ENCODE results near the gene TP53RK.

The TP53RK gene

DNA sequence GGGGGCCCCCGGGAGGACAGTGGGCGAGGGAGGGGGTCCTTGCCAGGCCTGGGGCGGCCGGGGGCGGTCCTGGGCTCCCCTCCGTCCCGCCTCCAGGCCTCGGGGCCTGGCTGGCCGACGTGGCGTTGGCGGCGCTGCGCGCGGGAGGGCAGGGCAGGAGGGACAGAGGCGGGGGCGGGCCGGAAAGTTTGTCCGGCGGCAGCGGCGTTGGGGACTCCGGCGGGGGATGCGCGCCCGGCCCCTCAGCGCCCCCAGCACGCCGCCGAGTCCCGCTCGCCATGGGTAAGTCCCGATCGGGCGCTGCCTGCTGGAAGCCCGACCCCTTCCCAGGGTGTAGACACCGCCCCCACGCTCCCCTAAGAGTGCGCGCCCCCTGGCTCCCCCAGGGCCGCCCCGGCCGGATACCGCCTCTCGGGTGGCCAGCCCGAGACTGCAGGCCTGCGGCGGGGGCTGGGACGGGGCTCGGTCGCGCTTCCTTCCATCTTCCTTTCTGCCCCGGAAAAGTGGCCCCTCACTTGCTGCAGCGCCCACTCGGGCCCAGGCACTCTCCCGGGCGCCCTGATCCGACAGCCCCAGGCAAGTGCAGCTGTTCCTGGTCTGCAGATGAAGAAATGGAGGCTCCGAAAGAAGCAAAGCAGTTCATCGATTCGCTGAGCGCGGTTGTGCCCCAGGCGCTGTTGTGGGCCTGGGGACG is 20.4 kb upstream of the TP53RK start, which contains the start of gene SLC2A10:
Gene SLC2A10 (plus strand): TSS at position 191 of the 694 bp plus-strand sequence. CDS start 88 bp downstream, at position 279.
- H3K4me3 ChIP-seq (ENCODE audit: low read depth, low read length), result peak within 1 kb of the TSS; percentile 74
- DNase-seq, result peak; percentile 41
- TF ChIP-seq, protein P1, sequence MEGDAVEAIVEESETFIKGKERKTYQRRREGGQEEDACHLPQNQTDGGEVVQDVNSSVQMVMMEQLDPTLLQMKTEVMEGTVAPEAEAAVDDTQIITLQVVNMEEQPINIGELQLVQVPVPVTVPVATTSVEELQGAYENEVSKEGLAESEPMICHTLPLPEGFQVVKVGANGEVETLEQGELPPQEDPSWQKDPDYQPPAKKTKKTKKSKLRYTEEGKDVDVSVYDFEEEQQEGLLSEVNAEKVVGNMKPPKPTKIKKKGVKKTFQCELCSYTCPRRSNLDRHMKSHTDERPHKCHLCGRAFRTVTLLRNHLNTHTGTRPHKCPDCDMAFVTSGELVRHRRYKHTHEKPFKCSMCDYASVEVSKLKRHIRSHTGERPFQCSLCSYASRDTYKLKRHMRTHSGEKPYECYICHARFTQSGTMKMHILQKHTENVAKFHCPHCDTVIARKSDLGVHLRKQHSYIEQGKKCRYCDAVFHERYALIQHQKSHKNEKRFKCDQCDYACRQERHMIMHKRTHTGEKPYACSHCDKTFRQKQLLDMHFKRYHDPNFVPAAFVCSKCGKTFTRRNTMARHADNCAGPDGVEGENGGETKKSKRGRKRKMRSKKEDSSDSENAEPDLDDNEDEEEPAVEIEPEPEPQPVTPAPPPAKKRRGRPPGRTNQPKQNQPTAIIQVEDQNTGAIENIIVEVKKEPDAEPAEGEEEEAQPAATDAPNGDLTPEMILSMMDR (IDR thresholded peaks at IDR 0.05; ENCODE audit: low read depth, low read length, missing control alignments), result no peak
- H3K27ac ChIP-seq, result peak within 1 kb of the TSS; percentile 46
- H3K27me3 ChIP-seq (replicated peaks), result no peaks in the 10 kb centered on the region
- no peaks in the 10 kb centered on the region for H3K36me3 ChIP-seq (replicated peaks)
- in situ Hi-C loops (cut with HindIII; ENCODE audit: low pct_ligation_motif_present, low sequenced_read_pairs), result no loop called here

DNA sequence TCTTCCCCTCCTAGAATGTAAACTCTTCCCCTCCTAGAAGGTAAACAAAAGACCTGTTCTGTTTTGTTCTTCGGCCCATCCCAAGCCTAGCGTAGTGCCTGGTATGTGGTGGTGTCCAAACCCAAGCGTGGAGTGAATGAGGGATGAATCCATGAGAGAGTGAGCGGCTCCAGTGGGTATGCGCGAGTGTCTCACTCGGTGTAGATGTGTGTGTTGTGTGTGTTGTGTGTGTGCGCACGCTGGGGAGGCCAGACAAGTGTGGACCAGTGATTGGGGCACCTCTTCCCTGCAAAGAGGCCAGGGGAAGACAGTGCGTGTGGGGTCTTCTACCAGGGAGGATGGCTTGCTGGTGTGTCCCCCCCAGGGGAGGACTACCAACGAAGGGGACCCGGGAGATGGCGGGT is 19.8 kb upstream of the TP53RK start:
- no peak for DNase-seq
- H3K27ac ChIP-seq, result peak overlapping the region; percentile 46
- TF ChIP-seq, protein P1 (IDR thresholded peaks at IDR 0.05; ENCODE audit: low read depth, low read length, missing control alignments), result no peak
- H3K27me3 ChIP-seq (replicated peaks), result no peaks in the 10 kb centered on the region
- no peaks in the 10 kb centered on the region for H3K36me3 ChIP-seq (replicated peaks)
- peak overlapping the region; percentile 74 for H3K4me3 ChIP-seq (ENCODE audit: low read depth, low read length)
- in situ Hi-C loops (cut with HindIII; ENCODE audit: low pct_ligation_motif_present, low sequenced_read_pairs), result no loop called here

DNA sequence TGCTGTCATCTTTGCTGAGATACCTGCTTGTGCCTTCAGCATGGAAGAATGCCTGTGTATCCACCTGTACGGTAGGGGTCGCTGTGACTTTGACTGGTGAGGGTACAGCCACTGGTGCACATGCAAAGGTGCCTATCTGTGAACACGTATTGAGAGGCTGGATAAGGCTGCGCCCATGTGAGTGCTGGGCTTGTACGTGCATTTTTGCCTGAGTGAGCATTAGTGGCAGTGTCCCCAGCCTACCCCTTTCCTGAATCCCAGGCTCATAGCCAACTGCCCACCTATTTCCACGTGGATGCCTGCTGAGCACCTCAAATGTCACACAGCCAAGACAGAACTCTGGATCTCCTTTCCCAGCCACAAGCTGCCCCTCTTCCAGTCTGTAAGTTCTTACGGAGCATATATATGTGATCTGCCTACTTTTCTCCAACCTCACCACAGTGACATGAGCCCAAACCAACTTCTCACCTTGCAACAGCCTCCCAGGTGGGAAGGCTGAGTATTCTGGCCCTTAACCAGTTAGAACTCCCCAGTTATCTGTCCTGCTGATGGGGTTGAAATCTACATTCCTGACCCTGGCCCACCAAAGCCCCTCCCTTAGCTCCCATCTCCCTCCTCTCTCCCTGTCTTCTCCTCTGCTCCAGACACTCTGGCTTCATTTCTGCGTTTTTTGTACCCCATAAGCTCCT is 19.1 kb upstream of the TP53RK start:
- Histone ChIP-seq H3K4me3 (ENCODE audit: low read depth, low read length) (no peak overlapping the region), H3K27me3 (replicated peaks) (no peaks in the 10 kb centered on the region), H3K27ac (no peak overlapping the region), H3K36me3 (replicated peaks) (no peaks in the 10 kb centered on the region)
- in situ Hi-C loops (cut with HindIII; ENCODE audit: low pct_ligation_motif_present, low sequenced_read_pairs), result no loop called here
- TF ChIP-seq, protein P1 (IDR thresholded peaks at IDR 0.05; ENCODE audit: low read depth, low read length, missing control alignments), result peak; percentile 32
- DNase-seq, result no peak

DNA sequence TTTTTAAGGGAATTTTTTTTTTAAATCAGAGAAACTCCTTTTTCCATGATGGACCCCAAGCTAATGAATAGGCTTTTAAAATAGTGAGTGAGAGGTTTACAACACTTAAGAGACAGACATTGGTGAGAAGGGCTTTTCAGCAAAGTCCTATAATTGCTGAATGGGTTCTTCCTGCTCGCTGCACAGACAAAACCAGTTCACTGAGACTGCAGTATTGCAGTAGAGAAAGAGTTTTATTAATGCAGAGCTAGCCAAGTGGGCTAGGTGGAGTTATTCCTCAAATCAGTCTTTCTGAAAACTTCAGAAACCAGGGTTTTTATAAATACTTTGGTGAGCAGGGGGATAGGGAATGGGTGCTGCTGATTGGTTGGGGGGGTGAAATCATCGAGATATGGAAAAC is 17.0 kb upstream of the TP53RK start:
- in situ Hi-C loops (cut with HindIII; ENCODE audit: low pct_ligation_motif_present, low sequenced_read_pairs), result no loop called here
- Histone ChIP-seq H3K27ac (no peak overlapping the region), H3K27me3 (replicated peaks) (no peaks in the 10 kb centered on the region), H3K36me3 (replicated peaks) (no peaks in the 10 kb centered on the region), H3K4me3 (ENCODE audit: low read depth, low read length) (no peak overlapping the region)
- DNase-seq, result no peak
- TF ChIP-seq, protein P1 (IDR thresholded peaks at IDR 0.05; ENCODE audit: low read depth, low read length, missing control alignments), result no peak

DNA sequence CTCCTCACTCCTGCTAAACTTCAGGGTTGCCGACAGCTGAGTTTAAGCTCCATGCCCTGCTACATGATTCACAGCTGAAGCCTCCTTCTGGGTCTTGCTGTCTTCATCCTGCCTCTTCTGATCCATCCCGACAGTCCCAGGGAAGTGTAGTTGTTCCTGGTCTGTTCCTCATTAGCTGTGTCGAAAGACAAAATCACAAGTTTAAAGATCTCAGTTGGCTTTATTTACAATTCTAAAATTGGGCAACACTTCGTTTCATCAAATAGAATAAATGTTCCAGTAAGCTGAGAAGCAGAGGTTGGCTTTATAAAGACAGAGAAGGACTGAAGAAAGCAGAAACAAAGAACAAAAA is 16.1 kb upstream of the TP53RK start:
- TF ChIP-seq, protein P1 (IDR thresholded peaks at IDR 0.05; ENCODE audit: low read depth, low read length, missing control alignments), result no peak
- Histone ChIP-seq H3K4me3 (ENCODE audit: low read depth, low read length) (no peak overlapping the region), H3K27ac (no peak overlapping the region), H3K27me3 (replicated peaks) (no peaks in the 10 kb centered on the region), H3K36me3 (replicated peaks) (no peaks in the 10 kb centered on the region)
- no peak for DNase-seq
- in situ Hi-C loops (cut with HindIII; ENCODE audit: low pct_ligation_motif_present, low sequenced_read_pairs), result no loop called here
